Activated CD4-positive, alpha-beta T cell treated with anti-CD3 and anti-CD28 coated beads, Interleukin-2, Interleukin-4, amounts not matched to agents 100 ng/mL and 50 ng/mL, durations not matched to agents 16 hours and 8 hours (primary cell): ENCODE measurements around the gene PASK.

Experiments used
- DNase-seq: peaks from one replicate; pipeline ENCODE4 v3.0.0-alpha.2; 2020; ENCODE audit warnings: low spot score

The PASK gene

DNA sequence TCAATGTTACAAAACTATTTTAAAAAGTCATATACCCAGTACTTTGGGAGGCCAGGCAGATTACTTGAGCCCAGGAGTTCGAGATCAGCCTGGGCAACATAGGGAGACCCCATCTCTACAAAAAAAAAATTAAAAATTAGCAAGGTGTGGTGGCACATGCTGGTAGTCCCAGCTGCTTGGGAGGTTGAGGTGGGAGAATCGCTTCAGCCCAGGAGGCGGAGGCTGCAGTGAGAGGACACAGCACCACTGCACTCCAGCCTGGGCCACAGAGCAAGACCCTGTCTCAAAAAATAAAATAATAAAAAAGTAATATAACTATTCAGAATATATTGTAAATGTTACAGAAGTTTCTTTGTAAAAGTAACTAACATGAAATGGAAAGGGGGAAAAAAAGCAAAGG, 1.9 kb downstream of the PASK start:
- DNase-seq, result no peak

DNA sequence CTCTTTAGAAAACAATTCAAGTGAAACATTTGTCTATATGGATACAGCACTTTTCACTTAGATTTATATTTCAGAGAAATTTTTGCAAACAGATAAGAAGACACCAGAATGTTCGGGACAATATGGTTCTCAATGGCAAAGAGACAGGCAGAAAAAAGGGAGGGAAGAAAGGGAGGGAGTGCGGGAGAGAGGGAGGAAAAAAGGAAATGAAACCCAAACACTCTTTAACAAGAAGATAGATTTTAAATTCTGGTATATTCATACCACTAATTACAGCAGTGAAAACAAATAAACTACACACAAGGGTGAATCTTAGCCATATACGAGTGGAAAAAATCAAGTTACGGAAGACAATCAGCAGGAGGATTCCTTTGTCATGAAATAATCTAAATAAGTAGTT, 3.0 kb downstream of the PASK start:
- DNase-seq, result no peak

DNA sequence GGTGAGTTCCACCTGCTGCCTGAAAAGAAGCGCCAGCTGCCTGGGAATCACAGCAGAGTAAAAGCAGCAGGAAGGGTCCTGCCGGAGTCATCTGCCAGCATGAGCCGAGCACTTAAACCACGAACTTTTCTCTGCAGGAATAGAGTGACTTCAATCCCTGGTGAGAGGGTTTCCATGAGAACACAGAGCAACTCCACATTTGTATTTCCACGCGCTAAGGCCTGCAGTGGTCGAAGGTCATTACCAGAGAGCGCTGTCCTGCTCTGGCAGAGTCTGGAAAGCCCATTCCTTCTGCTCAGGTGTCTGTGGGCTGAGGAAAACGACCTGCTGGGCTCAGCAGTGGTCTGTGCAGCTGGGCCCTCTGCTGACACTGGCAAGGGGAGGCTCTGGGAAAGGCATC, 6.7 kb downstream of the PASK start:
- no peak for DNase-seq

DNA sequence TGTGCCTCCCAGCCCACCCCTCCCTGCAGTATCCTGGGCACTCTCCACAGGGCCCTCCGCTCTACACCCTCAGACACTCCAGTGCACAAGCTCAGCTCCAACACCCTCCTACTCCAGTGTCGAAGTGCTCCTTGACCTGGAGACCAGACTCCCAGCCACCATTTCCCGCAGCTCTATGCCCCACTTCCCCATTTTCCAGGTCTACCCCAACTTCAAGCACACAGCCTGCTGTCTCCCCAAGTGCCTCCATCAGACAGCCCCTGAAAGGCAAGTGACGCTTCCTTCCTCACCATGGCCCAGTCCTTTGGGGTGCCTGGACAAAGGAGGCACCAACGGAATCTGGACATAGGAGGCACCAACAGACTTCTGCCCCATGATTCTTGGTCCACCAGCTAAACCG, 7.2 kb downstream of the PASK start:
- DNase-seq, result no peak

DNA sequence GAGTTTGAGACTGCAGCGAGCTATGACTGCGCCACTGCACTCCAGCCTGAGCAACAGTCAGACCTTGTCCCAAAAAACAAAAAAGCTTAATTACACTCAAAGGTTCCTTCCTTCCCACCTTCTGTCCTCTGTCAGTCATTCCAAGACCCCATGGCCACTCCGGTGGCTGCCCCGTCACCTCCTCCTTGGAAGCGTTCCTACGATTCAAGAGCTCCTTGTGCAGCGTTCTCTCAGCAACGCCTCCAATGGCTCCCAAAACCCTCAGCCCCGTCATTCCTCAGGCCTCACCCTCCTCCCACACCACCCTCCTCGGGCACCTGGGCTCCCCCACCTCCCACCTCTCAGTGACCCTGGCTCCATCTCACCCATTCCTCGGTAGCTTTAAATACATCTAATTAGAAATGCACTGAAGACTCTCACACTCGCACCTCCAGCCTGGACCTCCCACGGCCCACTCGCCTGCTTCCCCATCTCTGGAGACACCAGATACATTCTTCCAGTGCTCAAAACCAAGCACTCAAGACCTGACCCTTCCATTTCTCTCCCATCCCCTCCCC, 8.0 kb downstream of the PASK start:
- DNase-seq, result no peak

DNA sequence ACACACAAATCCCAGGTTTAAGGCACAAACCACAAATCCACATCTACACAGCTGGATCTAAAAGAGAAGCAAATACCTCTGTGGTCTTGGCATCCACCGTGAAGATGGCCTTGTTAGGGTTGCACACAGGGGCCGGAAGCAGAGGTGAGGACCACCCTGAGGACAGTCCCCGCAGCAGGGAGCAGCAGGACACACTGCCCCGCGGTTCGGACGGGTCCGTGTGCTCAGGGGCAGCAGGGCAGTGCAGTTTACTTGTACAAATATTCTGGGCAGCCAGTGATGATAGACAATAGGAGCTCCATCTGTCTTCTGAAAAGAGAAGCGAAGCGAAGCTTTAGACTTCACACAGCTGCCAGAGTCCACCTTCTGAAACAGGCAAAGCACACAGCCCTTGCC, 8.8 kb downstream of the PASK start:
- DNase-seq, result no peak

DNA sequence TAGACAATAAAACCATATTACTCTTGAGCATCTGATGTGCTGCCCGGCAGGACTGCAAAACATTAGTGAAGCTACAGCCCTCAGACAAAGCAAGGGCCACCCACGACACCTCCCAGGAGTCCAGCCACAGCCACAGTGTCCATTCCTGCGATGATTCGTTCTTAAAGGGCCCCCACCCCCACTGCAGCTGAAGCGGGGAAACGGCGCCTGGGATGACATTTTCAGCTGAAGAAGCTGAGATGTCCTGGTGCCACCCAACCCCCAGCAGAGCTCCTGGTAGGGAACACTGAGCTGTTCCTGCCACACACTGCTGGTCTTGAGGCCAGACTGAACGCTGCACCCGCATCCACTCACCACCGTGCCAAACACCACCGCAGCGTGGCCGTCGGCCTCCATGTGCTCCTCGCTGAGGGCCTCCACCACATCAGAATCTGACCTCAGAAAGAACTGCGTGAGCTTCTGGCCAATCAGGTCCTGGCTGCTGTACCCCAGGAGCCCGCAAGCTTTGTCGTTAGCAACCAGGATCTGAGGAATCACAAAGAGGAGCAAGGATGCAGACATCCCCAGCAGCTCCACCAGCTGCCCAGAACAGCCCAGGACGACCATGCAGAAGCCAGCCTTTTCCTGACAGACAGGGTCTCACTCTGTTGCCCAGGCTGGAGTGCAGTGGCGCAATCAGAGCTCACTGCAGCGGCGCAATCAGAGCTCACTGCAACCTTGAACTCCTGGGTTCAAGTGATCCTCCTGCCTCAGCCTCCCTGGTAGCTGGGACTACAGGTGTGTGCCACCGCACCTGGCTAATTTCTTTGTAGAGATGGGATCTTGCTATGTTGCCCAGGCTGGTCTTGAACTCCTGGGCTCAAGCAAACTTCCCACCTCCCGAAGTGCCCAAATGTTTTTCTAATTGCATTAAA, 9.5 kb downstream of the PASK start:
- no peak for DNase-seq

DNA sequence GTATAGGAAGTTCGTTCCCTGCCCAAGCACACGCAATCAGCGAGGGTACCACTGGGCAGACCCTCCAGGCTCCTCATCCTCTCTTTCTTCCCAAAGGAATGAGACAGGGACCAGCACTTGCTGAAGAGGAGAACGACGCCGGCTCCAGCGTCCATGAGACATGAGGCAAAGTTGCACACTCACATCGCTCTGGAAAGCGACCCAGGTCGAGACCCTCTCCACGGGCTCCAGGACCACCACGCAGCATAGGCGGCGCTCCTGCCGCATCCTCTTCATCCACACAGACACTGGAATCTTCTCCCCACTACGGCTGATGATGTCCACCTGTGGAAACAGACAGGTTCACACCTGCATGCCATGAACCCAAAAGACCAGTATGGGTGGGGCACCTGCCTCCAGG, 10.8 kb downstream of the PASK start:
- no peak for DNase-seq

DNA sequence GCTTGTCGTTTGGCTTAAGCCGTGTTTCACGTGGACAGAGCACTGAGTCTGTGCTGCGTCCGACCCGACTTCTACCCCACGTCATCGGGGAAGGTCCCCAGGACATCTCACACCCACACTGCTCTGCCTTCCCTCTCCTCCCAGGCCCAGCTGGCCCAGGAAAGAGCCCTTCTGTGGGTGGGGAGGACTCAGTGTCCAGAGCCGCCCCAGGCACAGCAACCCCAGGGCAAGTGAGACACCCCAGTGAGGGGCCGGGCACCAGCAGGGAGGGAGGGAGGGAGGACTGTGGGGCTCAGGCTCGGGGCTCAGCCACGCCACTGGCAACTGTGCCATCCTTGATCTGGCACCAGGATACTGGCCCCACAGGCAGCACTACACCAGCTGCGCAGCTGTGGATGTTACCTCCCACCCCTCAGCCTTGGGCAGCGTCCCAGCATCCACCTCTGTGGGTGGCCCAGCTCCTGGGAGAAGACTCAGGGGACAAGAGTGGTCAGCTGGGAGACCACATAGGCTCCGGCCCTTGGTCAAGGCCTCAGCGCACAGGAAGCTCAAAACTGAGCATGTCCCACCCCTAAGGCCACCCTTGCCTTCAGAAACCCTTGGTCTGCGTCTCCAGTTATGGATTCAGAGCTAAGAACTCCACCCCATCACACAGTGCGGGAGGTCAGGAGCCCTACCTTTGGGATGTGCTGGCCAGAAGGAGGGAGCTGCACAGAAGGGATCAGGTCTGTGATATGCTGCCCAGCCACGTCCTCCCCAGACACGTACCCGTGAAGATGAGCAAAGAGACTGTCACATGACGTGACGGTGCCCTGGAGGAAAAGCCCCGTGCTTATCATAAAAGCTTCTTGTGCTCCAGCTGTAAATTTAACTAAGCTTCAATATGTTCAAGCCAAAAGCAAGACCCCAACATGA, 11.7 kb downstream of the PASK start:
- DNase-seq, result no peak

DNA sequence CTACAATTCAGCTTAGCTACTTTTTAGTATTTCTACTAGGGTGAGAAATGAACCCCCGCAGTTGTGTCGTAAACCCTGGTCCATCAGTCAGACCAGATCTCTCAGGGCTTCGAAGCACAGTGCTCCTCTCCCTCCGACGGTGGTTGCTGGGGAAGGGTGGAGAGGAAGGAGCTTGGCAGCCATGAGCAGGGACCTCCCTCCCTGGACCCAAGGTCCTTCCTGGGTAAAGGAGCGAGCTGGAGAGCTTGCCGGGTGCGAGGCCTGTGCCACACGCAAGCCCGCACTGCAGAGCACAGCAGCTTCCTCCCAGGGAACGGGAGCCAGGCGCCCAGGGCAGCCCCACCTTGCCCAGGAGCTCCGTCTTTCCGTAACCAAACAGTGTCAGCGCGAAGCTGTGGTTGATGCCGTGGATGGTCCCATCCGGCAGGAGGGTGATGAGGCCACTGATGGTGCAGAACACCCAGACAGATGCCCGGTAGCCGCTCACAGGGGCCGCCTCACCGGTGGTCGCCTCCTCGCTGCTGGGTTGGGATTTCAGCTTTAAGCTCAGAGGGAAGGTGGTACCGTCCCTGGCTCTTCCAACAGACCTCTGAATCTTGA, 12.5 kb downstream of the PASK start:
- no peak for DNase-seq

DNA sequence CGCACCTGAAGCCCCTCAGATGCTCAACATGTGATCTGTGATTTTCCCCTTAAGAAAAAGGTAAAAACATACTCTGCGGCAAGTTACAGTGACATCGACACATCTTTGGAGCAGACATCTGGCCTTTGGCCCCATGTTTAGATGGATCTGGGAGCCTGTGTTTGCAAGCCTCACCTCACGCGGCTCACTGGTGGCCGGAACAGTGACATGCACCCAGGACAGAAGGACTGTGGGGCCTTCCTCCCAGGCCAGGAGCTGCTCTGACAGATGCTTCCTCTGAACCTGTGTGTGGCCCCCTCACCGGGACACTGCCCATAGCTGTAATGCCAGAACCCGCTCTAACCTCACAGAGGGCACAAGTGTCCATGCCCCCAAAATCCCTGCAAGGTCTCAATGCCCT, 13.1 kb downstream of the PASK start:
- DNase-seq, result no peak

DNA sequence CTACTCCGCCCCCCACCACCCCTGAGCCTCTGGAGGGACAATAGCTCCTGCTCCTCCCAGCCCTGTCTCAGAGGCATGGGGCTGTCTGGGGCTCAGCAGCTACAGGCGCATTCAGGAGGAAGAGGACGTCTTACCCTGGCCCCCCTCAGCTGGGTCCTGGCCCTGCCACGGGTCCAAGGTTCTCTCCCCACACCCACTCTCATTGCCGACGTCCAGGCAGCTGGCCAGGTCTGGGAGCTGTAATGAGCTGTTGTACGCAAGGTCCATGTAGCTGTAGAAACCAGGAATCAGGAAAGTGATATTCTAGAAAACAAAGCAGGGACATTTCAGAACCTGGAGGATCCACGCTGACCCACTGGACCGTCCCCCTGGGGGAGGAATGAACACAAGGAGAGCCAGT, 13.5 kb downstream of the PASK start:
- no peak for DNase-seq

DNA sequence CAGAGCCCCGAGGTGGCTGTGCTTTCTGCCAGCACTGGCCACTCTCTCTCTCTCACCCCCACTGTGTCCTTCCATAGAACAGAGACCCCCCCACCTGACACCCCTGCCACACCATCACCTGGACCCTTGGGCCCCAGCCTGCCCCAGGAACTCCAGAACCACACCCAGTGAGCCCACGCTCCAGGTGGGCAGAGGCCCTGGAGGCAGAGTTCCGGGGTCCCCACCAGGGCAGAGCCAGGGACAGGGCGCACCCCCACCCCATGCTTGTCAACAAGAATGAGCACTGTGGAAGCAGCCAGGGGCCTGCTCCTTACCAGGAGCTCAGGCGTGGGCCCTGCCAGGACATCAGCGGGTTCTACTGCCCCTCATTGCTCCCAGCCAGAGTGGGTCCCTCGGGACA, 14.6 kb downstream of the PASK start:
- DNase-seq, result no peak

DNA sequence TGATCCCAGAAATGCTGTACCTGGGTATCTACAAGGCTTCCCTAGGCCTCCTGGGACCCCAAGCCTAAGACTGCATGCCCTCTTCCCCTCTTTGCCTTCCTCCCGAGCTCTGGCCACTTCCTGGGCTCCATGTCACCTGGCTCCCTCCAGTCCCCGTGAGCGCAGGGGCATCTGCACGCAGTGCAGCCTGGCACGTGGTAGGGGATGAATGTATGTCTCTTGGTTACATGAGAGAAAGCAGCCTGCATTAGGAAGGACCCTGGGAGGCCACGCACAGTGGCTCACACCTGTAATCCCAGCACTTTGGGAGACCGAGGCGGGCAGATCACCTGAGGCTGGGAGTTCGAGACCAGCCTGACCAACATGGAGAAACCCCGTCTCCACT, 15.8 kb downstream of the PASK start:
- DNase-seq, result no peak

DNA sequence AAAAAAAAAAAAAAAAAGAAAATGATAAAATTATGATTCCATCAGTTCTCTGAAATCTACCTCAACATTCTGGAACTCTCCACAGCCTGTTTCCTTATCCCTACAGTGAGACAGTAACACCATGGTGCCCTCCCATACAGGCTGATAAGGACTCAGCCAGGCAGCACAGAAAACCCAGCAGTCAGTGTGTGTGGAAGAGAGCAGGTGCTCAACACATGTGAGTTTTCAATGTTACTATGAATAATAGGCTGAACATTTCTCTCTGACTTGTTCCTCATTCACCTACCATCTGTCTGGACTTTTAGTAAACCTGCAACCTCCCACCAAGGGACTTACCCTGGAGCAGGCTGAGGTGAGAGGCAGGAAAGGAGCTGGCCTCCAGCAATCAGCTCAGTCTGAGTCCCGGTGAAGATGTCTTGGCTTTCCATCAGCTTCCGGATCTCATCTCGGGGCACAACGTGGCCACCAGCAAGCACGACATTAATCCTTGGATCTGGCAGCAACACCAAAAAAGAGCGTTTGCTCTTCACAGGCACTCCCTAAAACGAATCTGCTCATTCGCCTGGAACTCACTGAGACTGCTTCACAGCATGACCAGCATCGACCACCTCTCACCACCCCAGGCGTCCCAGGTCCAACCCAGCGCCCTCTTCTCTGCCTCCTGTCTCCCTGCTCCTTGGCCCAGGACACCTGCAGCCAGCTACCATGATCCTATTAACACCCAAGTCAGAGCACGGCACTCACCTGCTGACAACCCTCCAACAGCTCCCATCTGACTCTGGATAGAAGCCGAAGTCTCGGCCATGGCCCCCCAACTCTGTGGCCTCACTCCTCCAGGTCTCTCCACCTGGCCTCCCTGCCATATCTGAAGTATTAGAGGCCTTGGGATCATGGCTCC, 16.5 kb downstream of the PASK start:
- no peak for DNase-seq

DNA sequence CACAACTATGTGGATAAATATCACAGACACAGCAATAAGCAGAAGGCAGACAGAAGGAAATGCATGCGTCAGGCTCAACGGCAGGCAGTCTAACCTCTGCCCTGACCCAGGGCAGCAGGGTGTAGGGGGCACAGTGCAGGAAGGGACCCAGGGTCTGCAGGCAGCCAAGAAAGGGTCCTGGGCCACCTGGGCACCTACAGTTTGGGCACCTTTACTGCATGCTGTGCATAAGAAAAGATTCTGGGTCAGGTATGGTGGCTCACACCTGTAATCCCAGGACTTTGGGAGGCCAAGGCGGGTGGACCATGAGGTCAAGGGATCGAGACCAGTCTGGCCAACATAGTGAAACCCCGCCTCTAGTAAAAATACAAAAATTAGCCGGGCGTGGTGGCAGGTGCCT, 17.7 kb downstream of the PASK start:
- no peak for DNase-seq

DNA sequence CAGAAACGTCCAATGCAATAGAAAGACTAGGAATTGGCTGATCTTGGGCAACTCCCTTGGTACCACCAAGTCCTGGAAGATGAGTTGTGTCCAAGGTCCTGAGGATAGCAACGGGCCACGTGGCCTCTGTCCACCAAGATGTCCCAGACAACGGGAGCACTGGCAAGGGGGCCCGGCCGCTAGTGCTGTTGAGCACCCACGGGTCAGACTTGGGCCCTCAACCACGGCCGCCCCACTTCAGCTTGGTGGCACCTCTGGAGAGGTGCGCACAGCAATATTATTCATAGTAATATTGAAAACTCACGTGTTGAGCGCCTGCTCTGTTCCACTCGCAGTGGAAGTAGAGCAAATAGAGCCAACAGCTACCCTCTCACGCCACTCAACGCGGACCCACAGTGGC, 19.0 kb downstream of the PASK start:
- no peak for DNase-seq

DNA sequence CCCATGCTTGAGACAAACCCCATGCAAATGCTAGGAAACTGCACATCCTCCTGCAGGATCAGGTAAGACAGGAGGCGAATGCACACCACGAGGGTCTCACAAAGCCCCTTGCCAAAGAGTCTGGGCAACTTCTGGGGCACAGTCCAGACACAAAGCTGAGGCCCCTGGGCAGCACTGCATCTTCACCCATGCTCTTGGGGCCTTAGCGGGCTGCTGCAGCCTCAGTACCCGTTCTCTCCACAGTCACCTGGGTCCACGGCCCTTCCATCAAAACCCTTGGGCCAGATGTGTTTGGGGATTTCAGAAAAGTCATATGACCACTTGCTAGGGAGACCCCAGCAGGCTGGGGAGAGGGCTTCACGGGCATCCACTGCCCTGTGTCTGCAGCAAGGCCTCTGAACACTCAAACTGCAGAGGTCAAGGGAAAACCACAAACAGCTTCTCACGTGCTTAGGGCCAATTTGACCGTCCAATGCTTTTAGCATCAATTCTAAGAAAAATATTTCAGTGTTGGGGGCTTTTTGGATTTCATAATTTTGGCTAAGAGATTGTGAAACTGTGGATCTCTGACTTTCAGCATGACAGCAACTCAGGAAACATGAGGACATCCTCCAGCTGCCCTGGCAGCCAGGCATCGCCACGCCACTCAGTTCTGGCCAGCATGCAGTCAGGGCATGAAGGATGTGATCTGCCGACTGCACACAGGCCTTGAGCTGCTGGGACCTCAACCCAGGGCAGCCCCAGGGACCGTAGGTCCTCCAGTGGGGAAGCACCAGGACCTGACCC, 20.0 kb downstream of the PASK start:
- no peak for DNase-seq

DNA sequence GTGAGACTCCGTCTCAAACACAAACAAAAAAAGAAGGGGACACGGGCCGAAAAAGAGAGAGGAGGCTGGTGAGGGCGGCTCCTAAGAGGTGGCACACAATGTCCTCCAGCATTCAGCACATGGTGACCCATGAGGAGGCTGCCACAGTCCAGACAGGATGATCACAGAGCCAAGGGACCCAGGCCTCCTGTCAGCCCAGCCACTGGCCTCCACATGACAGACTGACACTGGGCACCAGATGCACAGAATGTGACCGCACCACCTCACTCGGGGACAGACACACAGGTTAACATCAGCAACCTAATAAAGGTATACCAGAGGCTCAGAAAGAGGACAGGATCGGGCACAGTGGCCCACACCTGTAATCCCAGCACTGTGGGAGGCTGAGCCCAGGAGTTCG, 21.0 kb downstream of the PASK start:
- no peak for DNase-seq

DNA sequence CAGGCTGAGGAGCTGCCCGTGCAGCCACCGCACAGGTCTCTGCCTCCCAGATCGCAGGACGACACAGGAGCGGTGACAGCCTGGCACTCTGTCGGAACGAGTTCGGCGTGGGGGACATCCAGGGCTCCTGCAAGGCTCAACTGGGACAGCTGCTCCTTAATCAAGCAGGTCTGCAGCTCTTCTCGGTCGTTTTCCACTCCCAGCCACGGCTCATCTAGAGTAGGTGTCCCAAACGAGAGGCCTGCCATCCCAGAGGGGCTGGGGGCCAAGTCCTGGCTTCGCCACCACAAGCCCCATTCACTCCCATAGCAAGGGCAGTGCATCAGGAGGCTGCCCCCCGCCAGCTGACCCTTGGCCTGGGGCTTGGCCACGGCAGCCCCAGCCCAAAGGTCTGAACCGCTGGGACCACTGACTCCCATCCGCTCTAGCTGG, 22.5 kb downstream of the PASK start:
- no peak for DNase-seq

DNA sequence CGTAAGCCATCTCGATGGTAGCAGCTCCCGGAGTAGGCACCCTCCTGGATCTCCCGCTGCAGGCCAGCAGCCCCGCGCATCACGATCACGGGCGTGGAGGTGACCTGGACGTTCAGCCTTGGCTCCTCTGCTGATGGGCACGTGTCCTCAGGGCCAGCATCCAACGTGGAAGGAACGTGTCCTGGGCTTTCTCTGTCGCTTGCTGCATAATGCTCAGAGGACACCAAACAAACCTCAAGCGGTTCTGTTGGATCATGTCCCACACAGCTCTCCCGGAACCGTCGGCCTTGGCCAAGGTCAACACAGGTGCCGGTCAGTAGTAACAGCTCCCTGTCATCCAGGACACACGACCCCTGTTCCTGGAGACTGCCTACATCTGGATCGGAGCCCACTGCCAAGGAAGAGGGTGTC, 23.1 kb downstream of the PASK start:
- DNase-seq, result no peak
